Karpas-422 (cell line): ENCODE results near the gene ELOVL6. TPM values are rescaled to one million over a fixed set of nuclear protein-coding genes. Genes with fewer than 3 reads are reported as not detected.

Experiments
- DNase-seq: peaks from one replicate; pipeline ENCODE4 v3.0.0-alpha.2; 2015
- H2AFZ ChIP-seq: fragments of 200-600 bp; sonication (generic); 2 replicates; pipeline ENCODE4 v1.6.1; 2014; ENCODE audit warnings: antibody characterized with exemption, low read length, mixed read lengths
- H3K27ac ChIP-seq: fragments of 200-600 bp; sonication (generic); 2 replicates; pipeline ENCODE4 v1.5.1; 2014; ENCODE audit warnings: mild to moderate bottlenecking, low read length, moderate library complexity
- H3K27me3 ChIP-seq: fragments of 200-600 bp; sonication (generic); 2 replicates; pipeline ENCODE4 v1.6.1; 2014; ENCODE audit warnings: low read length, mixed read lengths
- H3K36me3 ChIP-seq: fragments of 200-600 bp; sonication (generic); 2 replicates; pipeline ENCODE4 v1.6.1; 2014; ENCODE audit warnings: low read length, mixed read lengths; ENCODE audit not compliant: insufficient read depth
- H3K4me1 ChIP-seq: fragments of 200-600 bp; sonication (generic); 2 replicates; pipeline ENCODE4 v1.6.1; 2014; ENCODE audit warnings: mild to moderate bottlenecking, low read length, mixed read lengths
- H3K4me2 ChIP-seq: fragments of 200-600 bp; sonication (generic); 2 replicates; pipeline ENCODE4 v1.6.1; 2014; ENCODE audit warnings: low read length, low read depth, mild to moderate bottlenecking; ENCODE audit not compliant: poor library complexity, severe bottlenecking
- H3K4me3 ChIP-seq: fragments of 200-600 bp; sonication (generic); 2 replicates; pipeline ENCODE4 v1.5.1; 2014; ENCODE audit warnings: mild to moderate bottlenecking, antibody characterized with exemption, low read length, mixed read lengths
- H3K79me2 ChIP-seq: fragments of 200-600 bp; sonication (generic); 2 replicates; pipeline ENCODE4 v1.6.1; 2014; ENCODE audit warnings: mild to moderate bottlenecking, low read length, mixed read lengths
- H3K9ac ChIP-seq: fragments of 200-600 bp; sonication (generic); 2 replicates; pipeline ENCODE4 v1.6.0; 2014; ENCODE audit warnings: low read length
- H3K9me2 ChIP-seq: fragments of 200-600 bp; sonication (generic), shearing (Covaris generic); replicated peaks from 2 replicates; pipeline ENCODE4 v1.6.0; 2014; ENCODE audit warnings: mild to moderate bottlenecking, low read length, moderate library complexity; ENCODE audit not compliant: insufficient read depth
- H3K9me3 ChIP-seq: fragments of 300-700, 200-600 bp; sonication (generic); 2 replicates; pipeline ENCODE4 v1.6.1; 2014; ENCODE audit warnings: low read length, mixed read lengths
- H4K20me1 ChIP-seq: fragments of 200-600 bp; sonication (generic); 2 replicates; pipeline ENCODE4 v1.6.1; 2014; ENCODE audit warnings: mild to moderate bottlenecking, antibody characterized with exemption, low read length, low read depth; ENCODE audit not compliant: insufficient read depth
- total RNA-seq: library from RNA; depleted of rRNA; stranded (reverse); fragments of >200 nt; shearing (Covaris generic); gene quantifications from 2 replicates; pipeline ENCODE4 v1.2.3, GENCODE V29; 2014; ENCODE audit warnings: low replicate concordance

The ELOVL6 gene
- total RNA-seq, 1 experiment from 2014 or later, result 42.4 TPM

- DNase-seq, result no peak
- no peaks in the 10 kb centered on the region for H3K27me3 ChIP-seq
- H2AFZ ChIP-seq, result no peak overlapping the region
- no peak overlapping the region for H3K4me2 ChIP-seq
- H4K20me1 ChIP-seq, result no peaks in the 10 kb centered on the region
- no peaks in the 10 kb centered on the region for H3K4me1 ChIP-seq
- H3K9ac ChIP-seq, result no peak overlapping the region
- H3K79me2 ChIP-seq, result no peaks in the 10 kb centered on the region
- no peak overlapping the region for H3K4me3 ChIP-seq
- H3K9me3 ChIP-seq, result no peaks in the 10 kb centered on the region
- no peaks in the 10 kb centered on the region for H3K9me2 ChIP-seq
- H3K36me3 ChIP-seq, result no peaks in the 10 kb centered on the region
- no peak overlapping the region for H3K27ac ChIP-seq
Measured at GRCh38 chr4:110019153-110019552, 179.3 kb downstream of the ELOVL6 start.

- H4K20me1 ChIP-seq, result no peaks in the 10 kb centered on the region
- no peak overlapping the region for H3K4me3 ChIP-seq
- H3K9me2 ChIP-seq, result no peaks in the 10 kb centered on the region
- no peak overlapping the region for H3K4me2 ChIP-seq
- no peaks in the 10 kb centered on the region for H3K9me3 ChIP-seq
- no peaks in the 10 kb centered on the region for H3K4me1 ChIP-seq
- no peak overlapping the region for H3K9ac ChIP-seq
- H3K36me3 ChIP-seq, result no peaks in the 10 kb centered on the region
- DNase-seq, result no peak
- H3K27me3 ChIP-seq, result no peaks in the 10 kb centered on the region
- no peak overlapping the region for H3K27ac ChIP-seq
- no peak overlapping the region for H2AFZ ChIP-seq
- H3K79me2 ChIP-seq, result no peaks in the 10 kb centered on the region
Measured at GRCh38 chr4:110014233-110014632, 184.2 kb downstream of the ELOVL6 start.

- H3K4me3 ChIP-seq, result no peak overlapping the region
- H3K4me1 ChIP-seq, result no peaks in the 10 kb centered on the region
- no peaks in the 10 kb centered on the region for H3K9me2 ChIP-seq
- DNase-seq, result no peak
- no peak overlapping the region for H2AFZ ChIP-seq
- H3K27me3 ChIP-seq, result no peaks in the 10 kb centered on the region
- H3K9ac ChIP-seq, result no peak overlapping the region
- no peak overlapping the region for H3K4me2 ChIP-seq
- H3K79me2 ChIP-seq, result no peaks in the 10 kb centered on the region
- no peak overlapping the region for H3K27ac ChIP-seq
- no peaks in the 10 kb centered on the region for H3K9me3 ChIP-seq
- no peaks in the 10 kb centered on the region for H4K20me1 ChIP-seq
- no peaks in the 10 kb centered on the region for H3K36me3 ChIP-seq
Measured at GRCh38 chr4:110012917-110013316, 185.5 kb downstream of the ELOVL6 start.

GRCh38 chr4:110010797-110011196 lies 187.6 kb downstream of the ELOVL6 start:
- H3K36me3 ChIP-seq, result no peaks in the 10 kb centered on the region
- H3K4me2 ChIP-seq, result no peak overlapping the region
- no peak overlapping the region for H3K27ac ChIP-seq
- no peak for DNase-seq
- no peaks in the 10 kb centered on the region for H3K9me3 ChIP-seq
- H2AFZ ChIP-seq, result no peak overlapping the region
- H3K9ac ChIP-seq, result no peak overlapping the region
- no peaks in the 10 kb centered on the region for H4K20me1 ChIP-seq
- no peaks in the 10 kb centered on the region for H3K79me2 ChIP-seq
- no peak overlapping the region for H3K4me3 ChIP-seq
- no peaks in the 10 kb centered on the region for H3K27me3 ChIP-seq
- no peaks in the 10 kb centered on the region for H3K4me1 ChIP-seq
- H3K9me2 ChIP-seq, result no peaks in the 10 kb centered on the region

- Histone ChIP-seq H3K27me3 (no peaks in the 10 kb centered on the region), H3K9me2 (no peaks in the 10 kb centered on the region), H3K79me2 (no peaks in the 10 kb centered on the region), H3K36me3 (no peaks in the 10 kb centered on the region), H2AFZ (no peak overlapping the region), H3K9me3 (no peaks in the 10 kb centered on the region), H4K20me1 (no peaks in the 10 kb centered on the region), H3K4me3 (no peak overlapping the region), H3K9ac (no peak overlapping the region), H3K27ac (no peak overlapping the region), H3K4me2 (no peak overlapping the region), H3K4me1 (no peaks in the 10 kb centered on the region)
- no peak for DNase-seq
Measured at GRCh38 chr4:110009550-110009949, 188.9 kb downstream of the ELOVL6 start.

GRCh38 chr4:110008540-110008939 lies 189.9 kb downstream of the ELOVL6 start:
- H3K9ac ChIP-seq, result no peak overlapping the region
- DNase-seq, result no peak
- H4K20me1 ChIP-seq, result no peaks in the 10 kb centered on the region
- H2AFZ ChIP-seq, result no peak overlapping the region
- H3K4me1 ChIP-seq, result no peaks in the 10 kb centered on the region
- H3K27me3 ChIP-seq, result no peaks in the 10 kb centered on the region
- H3K27ac ChIP-seq, result no peak overlapping the region
- no peak overlapping the region for H3K4me2 ChIP-seq
- H3K9me3 ChIP-seq, result no peaks in the 10 kb centered on the region
- H3K4me3 ChIP-seq, result no peak overlapping the region
- no peaks in the 10 kb centered on the region for H3K9me2 ChIP-seq
- H3K36me3 ChIP-seq, result no peaks in the 10 kb centered on the region
- H3K79me2 ChIP-seq, result no peaks in the 10 kb centered on the region

- Histone ChIP-seq H3K36me3 (no peaks in the 10 kb centered on the region), H4K20me1 (no peaks in the 10 kb centered on the region), H3K4me1 (no peaks in the 10 kb centered on the region), H3K79me2 (no peaks in the 10 kb centered on the region), H3K27me3 (no peaks in the 10 kb centered on the region), H3K27ac (no peak overlapping the region), H3K9me2 (no peaks in the 10 kb centered on the region), H3K9ac (no peak overlapping the region), H3K9me3 (no peaks in the 10 kb centered on the region), H3K4me2 (no peak overlapping the region), H3K4me3 (no peak overlapping the region), H2AFZ (no peak overlapping the region)
- DNase-seq, result no peak
Measured at GRCh38 chr4:110007217-110007616, 191.2 kb downstream of the ELOVL6 start.

- Histone ChIP-seq H3K9me3 (no peaks in the 10 kb centered on the region), H3K27me3 (no peaks in the 10 kb centered on the region; the same call in 1 of the 2 replicates), H3K79me2 (no peaks in the 10 kb centered on the region), H3K9me2 (no peaks in the 10 kb centered on the region), H4K20me1 (no peaks in the 10 kb centered on the region), H2AFZ (no peak overlapping the region), H3K9ac (no peak overlapping the region), H3K4me2 (no peak overlapping the region), H3K27ac (no peak overlapping the region), H3K4me3 (no peak overlapping the region), H3K4me1 (no peaks in the 10 kb centered on the region), H3K36me3 (no peaks in the 10 kb centered on the region)
- peak; percentile 80 for DNase-seq
Measured at GRCh38 chr4:110005461-110006056, 192.9 kb downstream of the ELOVL6 start.

- no peak overlapping the region for H2AFZ ChIP-seq
- H3K36me3 ChIP-seq, result no peaks in the 10 kb centered on the region
- no peak overlapping the region for H3K27ac ChIP-seq
- H4K20me1 ChIP-seq, result no peaks in the 10 kb centered on the region
- no peaks in the 10 kb centered on the region; the same call in 1 of the 2 replicates for H3K27me3 ChIP-seq
- H3K4me3 ChIP-seq, result no peak overlapping the region
- H3K79me2 ChIP-seq, result no peaks in the 10 kb centered on the region
- no peaks in the 10 kb centered on the region for H3K9me2 ChIP-seq
- H3K9me3 ChIP-seq, result no peaks in the 10 kb centered on the region
- DNase-seq, result no peak
- no peak overlapping the region for H3K9ac ChIP-seq
- no peak overlapping the region for H3K4me2 ChIP-seq
- H3K4me1 ChIP-seq, result no peaks in the 10 kb centered on the region
Measured at GRCh38 chr4:110004556-110004955, 193.9 kb downstream of the ELOVL6 start.
